Activated T-cell treated with anti-CD3 and anti-CD28 coated beads for 48 hours (primary cell): ENCODE measurements around the gene GDNF.
"Not testable (repeated sequence)": the region's sequence is repeated elsewhere in the genome, so short reads cannot be mapped to it uniquely, and the experiment has no call there.

Experiments
- DNase-seq: peaks from one replicate; pipeline ENCODE4 v3.0.0-alpha.2; 2020; ENCODE audit warnings: low read depth

The GDNF gene

GRCh38 chr5:37816883-37817282 is 23.0 kb downstream of the GDNF start:
- no peak for DNase-seq

GRCh38 chr5:37816331-37816730 is 23.5 kb downstream of the GDNF start:
- DNase-seq = no peak

DNA sequence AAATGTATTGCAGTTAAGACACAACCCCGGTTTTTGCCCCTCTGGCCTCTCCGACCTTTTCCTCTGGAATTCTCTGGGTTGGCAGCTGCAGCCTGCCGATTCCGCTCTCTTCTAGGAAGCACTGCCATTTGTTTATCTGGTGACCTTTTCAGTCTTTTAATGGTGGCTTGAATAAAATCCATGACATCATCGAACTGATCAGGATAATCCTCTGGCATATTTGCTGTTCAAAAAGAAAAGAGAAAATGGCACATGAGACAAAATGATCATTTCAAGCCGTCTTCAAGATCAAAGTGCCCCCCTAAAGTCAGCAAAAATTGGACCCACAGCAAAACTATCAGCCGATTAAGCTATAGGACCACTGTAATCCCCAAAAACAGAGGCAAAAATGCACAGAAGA is 23.9 kb downstream of the GDNF start:
- DNase-seq = no peak

GRCh38 chr5:37814699-37815098 is 25.1 kb downstream of the GDNF start:
- DNase-seq = no peak

DNA sequence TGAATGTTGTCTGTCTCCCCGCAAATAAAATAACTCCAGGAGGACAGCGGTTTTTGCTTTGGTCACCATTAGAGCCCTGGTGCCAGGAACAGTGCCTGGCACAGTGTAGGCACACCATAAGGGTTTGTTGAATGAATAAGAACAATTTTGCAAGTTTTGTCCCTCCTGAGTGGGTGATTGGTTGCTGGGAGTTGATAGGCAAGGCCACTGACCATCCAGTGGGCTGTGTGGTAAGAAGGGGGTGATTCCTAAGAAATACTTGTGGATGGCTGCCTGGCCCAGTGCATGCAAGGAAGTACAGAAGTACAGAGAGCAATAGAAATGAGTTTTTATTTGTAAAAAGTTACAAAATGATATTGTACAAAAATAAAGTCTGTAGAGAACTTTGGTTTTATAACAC is 27.5 kb downstream of the GDNF start:
- DNase-seq = no peak

- no peak for DNase-seq
These were observed 28.0 kb downstream of the GDNF start for GRCh38 chr5:37811866-37812265.

DNA sequence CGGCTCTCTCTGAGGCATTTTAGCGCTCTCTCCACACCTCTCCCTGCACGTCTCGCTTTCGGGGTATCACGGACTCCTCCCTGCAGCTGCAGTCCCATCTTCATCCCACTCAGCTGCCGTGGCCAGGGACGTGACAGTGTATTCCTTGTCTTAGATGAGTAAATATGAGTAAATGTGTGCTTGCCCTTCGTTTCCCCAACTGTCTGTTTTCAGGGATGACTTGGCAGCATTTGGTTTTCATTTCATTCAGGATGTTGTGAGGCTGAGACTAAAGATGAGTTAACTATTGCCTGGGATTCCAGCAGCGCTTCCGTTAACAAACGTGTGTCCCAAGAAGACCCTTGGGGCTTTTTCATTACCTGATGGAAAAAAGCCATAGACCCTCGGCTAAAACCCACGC is 29.5 kb downstream of the GDNF start:
- DNase-seq = no peak

DNA sequence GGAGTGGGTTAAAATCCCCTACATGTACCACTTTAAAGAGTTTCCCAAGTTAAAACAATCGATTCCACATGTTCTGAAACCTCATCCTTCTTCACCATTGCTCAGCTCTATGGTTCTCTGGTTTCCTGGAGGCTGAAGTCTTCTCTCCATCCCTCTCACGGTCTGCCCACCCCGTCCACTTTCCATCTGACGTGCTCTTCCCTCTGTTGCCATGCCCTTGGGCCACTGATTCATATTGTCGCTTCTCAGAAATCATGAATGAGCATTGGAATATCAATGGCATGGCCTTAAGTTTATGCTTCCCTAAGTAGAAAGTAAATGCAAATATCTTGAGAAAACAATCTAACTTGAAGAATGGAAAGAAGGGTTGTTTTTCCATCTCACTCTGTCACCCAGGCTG is 30.9 kb downstream of the GDNF start:
- DNase-seq = no peak

GRCh38 chr5:37807621-37808301 is 32.1 kb downstream of the GDNF start:
- DNase-seq = no peak

GRCh38 chr5:37807015-37807414 is 32.8 kb downstream of the GDNF start:
- DNase-seq = no peak

GRCh38 chr5:37806476-37806875 is 33.4 kb downstream of the GDNF start:
- DNase-seq = no peak

DNA sequence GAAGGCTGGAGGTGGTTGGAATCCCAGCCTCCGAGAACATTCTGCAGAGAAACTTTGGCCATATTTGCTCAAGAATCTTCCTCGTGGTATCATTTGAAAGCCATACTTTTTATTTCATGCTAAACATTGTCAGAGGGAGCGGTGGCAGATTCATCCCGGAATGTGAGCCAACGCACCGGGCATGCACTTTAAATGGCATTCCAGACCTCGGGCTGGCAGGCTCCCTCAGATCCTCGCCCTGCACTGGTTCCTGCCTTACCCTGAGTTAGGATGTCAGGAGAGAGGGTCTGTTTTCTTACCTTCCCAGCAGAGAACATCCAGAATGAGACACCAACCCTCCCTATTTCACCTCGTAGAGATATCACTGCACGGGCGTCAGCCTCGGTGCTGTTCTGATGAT is 33.8 kb downstream of the GDNF start:
- no peak for DNase-seq

- no peak for DNase-seq
These were observed 35.4 kb downstream of the GDNF start for GRCh38 chr5:37804401-37804800.

GRCh38 chr5:37803487-37803886 is 36.4 kb downstream of the GDNF start:
- DNase-seq = no peak

- no peak for DNase-seq
These were observed 38.3 kb downstream of the GDNF start for GRCh38 chr5:37801521-37801920.

DNA sequence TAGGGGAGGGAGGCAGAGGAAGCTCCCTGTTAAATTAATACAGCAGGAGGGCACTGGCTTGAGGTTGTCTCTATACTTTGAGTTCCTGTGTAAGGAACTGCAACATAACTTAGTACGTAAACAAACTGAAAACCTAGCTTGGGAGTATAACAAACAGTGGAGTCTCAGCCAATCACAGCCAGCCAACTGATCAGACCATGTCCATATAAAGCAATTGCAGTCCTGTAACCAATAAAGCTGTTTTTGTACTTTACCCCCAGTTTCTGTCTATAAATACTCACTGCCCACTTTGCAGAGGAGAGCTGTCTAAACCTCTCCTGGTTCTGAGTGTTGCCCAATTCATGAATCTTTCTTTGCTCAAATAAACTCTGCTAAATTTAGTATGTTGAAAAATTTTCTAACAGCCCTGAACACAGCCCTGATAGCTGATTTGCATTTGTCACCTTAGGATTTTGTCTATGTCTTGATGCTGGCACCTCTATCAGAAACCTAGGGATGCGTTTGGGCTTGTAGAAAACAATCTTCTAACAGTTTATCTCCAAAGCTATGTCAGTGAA is 39.9 kb downstream of the GDNF start:
- no peak for DNase-seq

GRCh38 chr5:37796435-37796834 is 43.4 kb downstream of the GDNF start:
- not testable (repeated sequence) for DNase-seq

DNA sequence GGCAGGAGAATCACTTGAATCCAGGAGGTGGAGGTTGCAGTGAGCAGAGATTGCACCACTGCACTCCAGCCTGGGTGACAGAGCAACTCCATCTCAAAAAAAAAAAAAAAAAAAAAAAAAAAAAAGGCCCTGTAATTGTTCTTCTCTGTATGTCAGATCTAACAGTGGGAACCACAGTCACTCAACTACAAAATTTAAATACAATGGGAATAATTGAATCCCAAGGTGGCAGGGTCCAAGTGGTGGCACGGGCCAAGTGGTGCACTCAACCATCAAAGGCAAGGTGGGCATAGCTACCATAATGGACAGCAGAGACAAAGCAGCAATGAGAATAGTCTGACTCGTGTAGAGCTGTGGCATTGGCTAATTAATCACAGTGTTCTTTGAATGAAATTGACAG is 44.5 kb downstream of the GDNF start:
- DNase-seq = not testable (repeated sequence)

GRCh38 chr5:37792975-37793631 is 46.7 kb downstream of the GDNF start:
- no peak for DNase-seq

- no peak for DNase-seq
These were observed 48.5 kb downstream of the GDNF start for GRCh38 chr5:37791321-37791720.

- no peak for DNase-seq
These were observed 49.9 kb downstream of the GDNF start for GRCh38 chr5:37789991-37790390.

GRCh38 chr5:37787742-37788141 is 52.1 kb downstream of the GDNF start:
- no peak for DNase-seq

DNA sequence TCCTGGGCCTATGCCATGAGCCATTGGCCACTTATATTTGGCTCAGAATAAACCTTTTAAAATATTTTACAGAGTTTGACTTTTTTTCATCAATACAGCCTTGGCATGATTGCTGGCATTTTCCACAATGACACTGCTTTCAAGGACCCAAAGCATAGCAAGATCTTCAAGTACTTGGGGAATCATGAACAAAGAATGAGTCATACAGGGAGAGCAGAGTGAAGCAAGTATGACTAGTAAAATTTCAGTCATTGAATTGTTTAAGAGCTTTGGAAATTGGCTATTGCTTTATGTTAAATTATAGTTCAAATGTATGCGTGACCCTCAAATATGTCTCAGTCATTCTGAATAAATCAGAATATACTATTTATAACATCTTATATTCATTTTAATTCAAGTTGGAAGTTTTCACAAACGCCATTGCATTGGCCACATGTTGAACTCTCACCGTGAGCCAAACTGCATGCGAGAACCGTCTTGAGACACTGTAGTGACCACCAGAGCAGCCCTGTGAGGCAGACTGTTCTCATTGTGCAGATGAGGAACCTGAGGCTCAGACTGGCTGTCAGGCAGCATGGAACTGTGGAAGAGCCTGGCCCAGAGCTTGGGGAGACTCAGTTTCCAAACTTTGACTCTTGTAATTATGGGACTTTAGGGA is 52.9 kb downstream of the GDNF start:
- DNase-seq = no peak
